SKM-1 (cell line): ENCODE results near the gene ITIH4.
A peak's percentile ranks its signal among the peaks of the same experiment; 100 is the strongest.

Experiments used
- DNase-seq: peaks from one replicate; lab custom pipeline; 2025; ENCODE audit not compliant: unreplicated experiment; lab: John Stamatoyannopoulos, UW

ITIH4 gene

GRCh38 chr3:52773361-52774065, 57.0 kb downstream of the ITIH4 start:
- no peak for DNase-seq

GRCh38 chr3:52771702-52772101, 58.8 kb downstream of the ITIH4 start:
- no peak for DNase-seq

- DNase-seq: no peak
These were observed 59.2 kb downstream of the ITIH4 start for GRCh38 chr3:52771334-52771681.

GRCh38 chr3:52770496-52771333, 59.8 kb downstream of the ITIH4 start, which contains the start of gene NEK4:
NEK4 (minus strand) TSS chr3:52770940; CDS start chr3:52770746, 194 bp downstream.
- peak; percentile 95 for DNase-seq

- DNase-seq: no peak
These were observed 60.6 kb downstream of the ITIH4 start for GRCh38 chr3:52769786-52770455.

- no peak for DNase-seq
These were observed 67.0 kb downstream of the ITIH4 start for GRCh38 chr3:52763466-52763865.
